Left ventricle myocardium inferior (tissue), 1 donor: Measurements from ENCODE around the gene NCAPD2. TPM values are rescaled to one million over a fixed set of nuclear protein-coding genes. Genes with fewer than 3 reads are reported as not detected.
"Not testable (repeated sequence)": the region's sequence is repeated elsewhere in the genome, so short reads cannot be mapped to it uniquely, and the experiment has no call there.

Source experiments
- DNase-seq: peaks from one replicate; pipeline ENCODE4 v3.0.0-alpha.2; 2020
- H3K27ac ChIP-seq: fragments of 200-600 bp; replicated peaks from 2 replicates; pipeline ENCODE4 v1.8.0; 2021
- H3K27me3 ChIP-seq: fragments of 200-600 bp; 2 replicates; pipeline ENCODE4 v1.8.0; 2021; ENCODE audit warnings: low read depth
- H3K36me3 ChIP-seq: fragments of 200-600 bp; 2 replicates; pipeline ENCODE4 v1.8.0; 2021
- H3K4me1 ChIP-seq: fragments of 200-600 bp; 2 replicates; pipeline ENCODE4 v1.8.0; 2021
- H3K4me3 ChIP-seq: fragments of 200-600 bp; 2 replicates; pipeline ENCODE4 v1.8.0; 2021; ENCODE audit warnings: mild to moderate bottlenecking, moderate library complexity
- H3K9me3 ChIP-seq: fragments of 200-600 bp; replicated peaks from 2 replicates; pipeline ENCODE4 v1.8.0; 2021
- intact Hi-C: fragments of 100-400 bp; cut with micrococcal nuclease; formaldehyde crosslinking; loops from one replicate; pipeline ENCODE4 v1.11.0; 2022
- total RNA-seq: library from RNA; stranded (reverse); fragmentation: NEBNext Ultra II Directional; extraction: Animal tissue kit (Norgen Biotek cat#: 25700); gene quantifications from one replicate; pipeline ENCODE4 v1.2.1, GENCODE V29; 2021
- TF ChIP-seq, protein P1 (sequence below): fragments of 200-600 bp; IDR thresholded peaks from 2 replicates; pipeline ENCODE4 v1.8.0; 2021; ENCODE audit warnings: antibody characterized with exemption, mild to moderate bottlenecking, borderline replicate concordance
- donor health status: DM: no; HTN: yes; CAD: no; lungs with severe emphysema.

NCAPD2 gene
- total RNA-seq, 1 donor from 2014 or later = 9.2 TPM

- Histone ChIP-seq H3K4me1 (peaks cover 13% of the 10 kb centered on the region), H3K36me3 (peaks cover 11% of the 10 kb centered on the region), H3K9me3 (no peaks in the 10 kb centered on the region), H3K4me3 (no peak overlapping the region), H3K27ac (no peak overlapping the region), H3K27me3 (no peaks in the 10 kb centered on the region)
- intact Hi-C loops = no loop called here
- TF ChIP-seq, protein P1, sequence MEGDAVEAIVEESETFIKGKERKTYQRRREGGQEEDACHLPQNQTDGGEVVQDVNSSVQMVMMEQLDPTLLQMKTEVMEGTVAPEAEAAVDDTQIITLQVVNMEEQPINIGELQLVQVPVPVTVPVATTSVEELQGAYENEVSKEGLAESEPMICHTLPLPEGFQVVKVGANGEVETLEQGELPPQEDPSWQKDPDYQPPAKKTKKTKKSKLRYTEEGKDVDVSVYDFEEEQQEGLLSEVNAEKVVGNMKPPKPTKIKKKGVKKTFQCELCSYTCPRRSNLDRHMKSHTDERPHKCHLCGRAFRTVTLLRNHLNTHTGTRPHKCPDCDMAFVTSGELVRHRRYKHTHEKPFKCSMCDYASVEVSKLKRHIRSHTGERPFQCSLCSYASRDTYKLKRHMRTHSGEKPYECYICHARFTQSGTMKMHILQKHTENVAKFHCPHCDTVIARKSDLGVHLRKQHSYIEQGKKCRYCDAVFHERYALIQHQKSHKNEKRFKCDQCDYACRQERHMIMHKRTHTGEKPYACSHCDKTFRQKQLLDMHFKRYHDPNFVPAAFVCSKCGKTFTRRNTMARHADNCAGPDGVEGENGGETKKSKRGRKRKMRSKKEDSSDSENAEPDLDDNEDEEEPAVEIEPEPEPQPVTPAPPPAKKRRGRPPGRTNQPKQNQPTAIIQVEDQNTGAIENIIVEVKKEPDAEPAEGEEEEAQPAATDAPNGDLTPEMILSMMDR = no peak
- no peak for DNase-seq
Observed at GRCh38 chr12:6488240-6488639, 5.7 kb upstream of the NCAPD2 start.

DNA sequence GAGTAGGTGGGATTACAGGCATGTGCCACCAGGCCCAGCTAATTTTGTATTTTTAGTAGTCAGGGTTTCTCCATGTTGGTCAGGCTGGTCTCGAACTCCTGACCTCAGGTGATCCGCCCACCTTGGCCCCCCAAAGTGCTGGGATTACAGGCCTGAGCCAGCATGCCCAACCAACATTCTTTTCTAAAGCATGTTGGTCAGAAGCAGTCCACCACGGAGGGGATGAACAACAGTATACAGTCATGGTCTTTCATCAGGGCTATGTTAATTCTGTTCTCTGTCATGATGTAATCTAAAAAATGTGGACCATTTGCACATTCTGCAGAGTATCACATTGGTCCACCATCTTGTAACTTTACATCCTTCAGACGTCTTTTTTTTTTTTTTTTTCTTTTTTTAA is 4.5 kb upstream of the NCAPD2 start:
- no peak for DNase-seq
- TF ChIP-seq, protein P1 = no peak
- Histone ChIP-seq H3K4me3 (no peak overlapping the region), H3K27me3 (no peaks in the 10 kb centered on the region), H3K36me3 (peaks cover 11% of the 10 kb centered on the region), H3K9me3 (no peaks in the 10 kb centered on the region), H3K27ac (no peak overlapping the region), H3K4me1 (peaks cover 23% of the 10 kb centered on the region)
- intact Hi-C loops = no loop called here

DNA sequence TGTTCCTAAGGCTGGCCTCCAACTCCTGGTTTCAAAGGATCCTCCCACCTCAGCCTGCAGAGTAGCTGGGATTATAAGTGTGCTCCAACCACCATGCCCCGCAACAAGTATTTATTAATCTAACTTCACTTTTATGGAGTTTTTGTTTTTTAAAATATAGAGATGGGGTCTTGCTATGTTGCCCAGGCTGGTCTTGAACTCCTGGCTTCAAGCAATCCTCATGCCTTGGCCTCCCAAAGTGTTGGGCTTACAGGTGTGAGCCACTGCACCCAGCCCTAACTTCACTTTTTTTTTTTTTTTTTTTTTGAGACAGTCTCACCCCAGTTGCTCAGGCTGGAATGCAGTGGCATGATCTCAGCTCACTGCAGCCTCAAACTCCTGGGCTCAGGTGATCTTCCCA is 3.2 kb upstream of the NCAPD2 start:
- H3K4me3 ChIP-seq, intact Hi-C loops, H3K27ac ChIP-seq, H3K9me3 ChIP-seq, DNase-seq, H3K27me3 ChIP-seq: not testable (repeated sequence)
- Histone ChIP-seq H3K4me1 (peaks cover 35% of the 10 kb centered on the region), H3K36me3 (peaks cover 11% of the 10 kb centered on the region)

- H3K4me1 ChIP-seq = peaks cover 37% of the 10 kb centered on the region
- H3K4me3 ChIP-seq = peak within 1 kb of the TSS; percentile 98
- H3K27me3 ChIP-seq = no peaks in the 10 kb centered on the region
- TF ChIP-seq, protein P1 = no peak
- no peaks in the 10 kb centered on the region for H3K9me3 ChIP-seq
- peak; percentile 97 for DNase-seq
- intact Hi-C loops = no loop called here
- H3K27ac ChIP-seq = peak within 1 kb of the TSS; percentile 100
- peaks cover 22% of the 10 kb centered on the region for H3K36me3 ChIP-seq
Observed at GRCh38 chr12:6492838-6493496, 935 bp upstream of the NCAPD2 start, which contains the start of gene MRPL51. MRPL51 (minus strand) TSS chr12:6493262; CDS start chr12:6493136, 126 bp downstream.

- Histone ChIP-seq H3K27me3 (no peaks in the 10 kb centered on the region), H3K27ac (peak overlapping the region; percentile 100), H3K9me3 (no peaks in the 10 kb centered on the region), H3K36me3 (peaks cover 36% of the 10 kb centered on the region), H3K4me1 (peaks cover 37% of the 10 kb centered on the region), H3K4me3 (peak overlapping the region; percentile 98)
- TF ChIP-seq, protein P1 = no peak
- no peak for DNase-seq
- intact Hi-C loops = no loop called here
Observed at GRCh38 chr12:6494258-6494743, 399 bp downstream of the NCAPD2 start.

- intact Hi-C loops = no loop called here
- TF ChIP-seq, protein P1 = no peak
- no peak overlapping the region for H3K27ac ChIP-seq
- DNase-seq = no peak
- H3K27me3 ChIP-seq = no peaks in the 10 kb centered on the region
- H3K36me3 ChIP-seq = peaks cover 41% of the 10 kb centered on the region
- no peaks in the 10 kb centered on the region for H3K9me3 ChIP-seq
- H3K4me3 ChIP-seq = peak overlapping the region; percentile 98
- peaks cover 37% of the 10 kb centered on the region for H3K4me1 ChIP-seq
Observed at GRCh38 chr12:6494968-6495367, 1.1 kb downstream of the NCAPD2 start.

GRCh38 chr12:6497291-6497690 is 3.4 kb downstream of the NCAPD2 start:
- H3K9me3 ChIP-seq, H3K4me3 ChIP-seq, H3K27ac ChIP-seq, H3K27me3 ChIP-seq, intact Hi-C loops, DNase-seq: not testable (repeated sequence)
- Histone ChIP-seq H3K36me3 (peaks cover 30% of the 10 kb centered on the region), H3K4me1 (peaks cover 32% of the 10 kb centered on the region)
